GM21390 (cell line): ENCODE data around the gene CASP2.

Experiments
- ATAC-seq: cut with Tn5 transposase; IDR thresholded peaks from one replicate; pipeline ENCODE4 v1.9.1; 2021; ENCODE audit not compliant: unreplicated experiment

CASP2 gene

GRCh38 chr7:143287935-143288826, at the start of gene CASP2:
Gene CASP2, plus strand, starts transcription at chr7:143288351. Its CDS starts 105 bp downstream, at chr7:143288456.
- ATAC-seq: peak; percentile 88

GRCh38 chr7:143239813-143240212, 48.3 kb upstream of the CASP2 start:
- no peak for ATAC-seq

- peak; percentile 97 for ATAC-seq
Observed at GRCh38 chr7:143240291-143241168, 47.6 kb upstream of the CASP2 start.

DNA sequence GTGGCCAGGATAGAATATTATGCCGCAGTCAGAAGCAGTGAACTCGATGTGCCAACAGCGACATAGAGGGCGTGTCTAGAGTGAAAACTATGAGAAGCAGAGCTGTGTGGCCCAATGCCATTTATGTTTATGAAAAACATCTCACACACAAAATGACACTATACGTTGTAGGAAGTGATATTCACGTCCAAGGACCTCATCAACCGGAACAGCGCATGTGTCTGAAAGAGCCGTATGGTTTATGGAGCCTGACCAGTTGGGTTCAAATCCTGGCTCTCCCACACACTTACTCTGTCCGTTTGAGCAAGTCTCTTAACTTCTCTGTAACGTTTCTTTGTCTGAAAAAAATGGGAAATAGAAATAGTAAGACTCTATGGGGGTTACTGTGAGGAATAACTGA, 45.8 kb upstream of the CASP2 start:
- ATAC-seq: no peak

DNA sequence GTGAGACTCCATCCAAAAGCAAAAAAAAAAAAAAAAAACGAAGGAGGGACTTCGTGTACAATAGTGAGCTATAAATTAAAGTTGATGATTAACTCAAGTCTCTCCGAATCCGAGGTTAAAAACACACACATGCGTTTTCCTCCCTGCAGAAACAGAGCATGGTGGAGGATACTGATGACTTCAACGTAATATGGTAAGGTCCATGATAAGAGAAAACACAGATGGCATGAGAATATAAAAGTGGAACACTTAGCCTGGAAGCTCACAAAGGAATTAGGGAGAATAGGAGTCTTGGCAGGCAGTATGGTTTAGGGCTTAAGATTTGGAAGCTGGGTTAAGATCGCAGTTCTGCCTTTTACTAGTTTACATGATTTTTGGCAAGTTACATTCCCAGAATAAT, 45.0 kb upstream of the CASP2 start:
- no peak for ATAC-seq

DNA sequence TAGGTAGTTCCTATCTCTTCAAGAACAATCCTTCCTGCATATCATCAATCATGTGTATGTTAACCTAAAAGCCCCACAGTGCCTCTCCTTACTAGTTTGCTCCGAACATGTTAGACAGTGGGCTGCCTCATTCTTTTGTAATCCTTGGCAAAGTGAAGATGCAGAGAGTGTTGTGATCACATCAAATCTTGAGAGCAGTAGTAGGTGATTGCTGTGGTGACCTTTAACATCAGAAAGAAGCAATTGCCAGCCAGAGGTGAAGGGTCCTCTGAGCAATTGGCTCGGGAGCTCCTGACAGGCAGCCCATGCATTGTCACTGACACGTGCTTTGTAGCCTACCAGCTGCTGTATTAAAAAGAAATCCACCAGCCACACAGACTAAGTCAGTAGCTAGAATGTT, 44.5 kb upstream of the CASP2 start:
- ATAC-seq: no peak

DNA sequence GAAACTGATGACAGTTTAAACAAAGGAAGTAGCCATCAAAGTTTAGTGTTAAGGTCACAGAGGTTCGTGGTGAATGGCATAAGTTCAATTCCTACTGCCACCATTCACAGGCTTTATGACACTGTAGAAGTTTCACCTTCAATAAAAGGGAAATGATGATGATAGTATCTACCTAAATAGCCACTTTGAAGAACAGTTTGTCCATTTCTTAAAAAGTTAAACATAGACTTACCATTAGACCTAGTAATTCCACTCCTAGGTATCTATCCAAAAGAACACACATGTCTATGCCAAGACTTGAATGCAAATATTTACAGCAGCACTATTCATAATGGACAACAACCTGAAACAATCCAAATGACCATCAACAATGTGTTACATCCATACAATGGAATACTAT, 43.8 kb upstream of the CASP2 start:
- no peak for ATAC-seq

- ATAC-seq: no peak
Observed at GRCh38 chr7:143245123-143245522, 43.0 kb upstream of the CASP2 start.

DNA sequence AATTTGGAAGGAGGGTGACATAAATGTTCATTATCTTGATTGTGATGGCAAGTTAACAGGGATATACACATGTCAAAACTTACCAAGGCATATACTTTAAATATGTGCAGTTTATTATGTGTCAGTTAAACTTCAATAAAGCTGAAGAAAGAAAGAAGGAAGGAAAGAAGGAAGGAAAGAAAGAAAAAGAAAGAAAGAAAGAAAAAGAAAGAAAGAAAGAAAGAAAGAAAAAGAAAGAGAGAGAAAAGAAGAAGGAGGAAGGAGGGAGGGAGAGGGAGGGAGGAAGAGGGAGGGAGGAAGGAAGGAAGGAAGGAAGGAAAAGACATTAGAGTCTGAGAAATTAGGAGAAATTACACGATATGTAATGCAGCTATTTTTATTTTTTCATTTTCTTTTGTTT, 40.8 kb upstream of the CASP2 start:
- no peak for ATAC-seq

GRCh38 chr7:143248761-143249354, 39.3 kb upstream of the CASP2 start:
- ATAC-seq: no peak

- no peak for ATAC-seq
Observed at GRCh38 chr7:143250199-143250598, 38.0 kb upstream of the CASP2 start.

GRCh38 chr7:143250822-143251221, 37.3 kb upstream of the CASP2 start:
- ATAC-seq: no peak

DNA sequence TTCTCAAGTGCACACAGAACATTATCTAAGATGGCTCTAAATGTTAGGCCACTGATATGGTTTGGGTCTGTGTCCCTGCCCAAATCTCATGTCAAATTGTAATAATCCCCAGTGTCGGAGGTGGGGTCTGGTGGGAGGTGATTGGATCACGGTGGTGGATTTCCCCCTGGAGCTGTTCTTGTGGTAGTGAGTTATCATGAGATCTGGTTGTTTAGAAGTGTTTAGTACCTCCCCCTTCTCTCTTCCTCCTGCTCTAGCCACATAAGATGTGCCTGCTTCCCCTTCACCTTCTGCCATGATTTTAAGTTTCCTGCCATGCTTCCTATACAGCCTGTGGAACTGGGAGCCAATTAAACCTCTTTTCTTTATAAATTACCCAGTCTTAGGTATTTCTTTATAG, 36.1 kb upstream of the CASP2 start:
- no peak for ATAC-seq

- ATAC-seq: no peak
Observed at GRCh38 chr7:143255564-143255963, 32.6 kb upstream of the CASP2 start.

GRCh38 chr7:143256325-143256724, 31.8 kb upstream of the CASP2 start:
- no peak for ATAC-seq

- peak; percentile 85 for ATAC-seq
Observed at GRCh38 chr7:143256932-143257331, 31.2 kb upstream of the CASP2 start.

GRCh38 chr7:143257501-143257900, 30.6 kb upstream of the CASP2 start:
- ATAC-seq: no peak

- peak; percentile 42 for ATAC-seq
Observed at GRCh38 chr7:143258831-143259230, 29.3 kb upstream of the CASP2 start.

GRCh38 chr7:143259765-143260164, 28.4 kb upstream of the CASP2 start:
- no peak for ATAC-seq

GRCh38 chr7:143261901-143262300, 26.2 kb upstream of the CASP2 start:
- no peak for ATAC-seq
